CD4-positive, alpha-beta T cell (primary cell): ENCODE results near the gene SNX30. TPM values are rescaled to one million over a fixed set of nuclear protein-coding genes. Genes with fewer than 3 reads are reported as not detected.
A peak's percentile ranks its signal among the peaks of the same experiment; 100 is the strongest.

Experiments used
- ATAC-seq: fragments of 200-7000 bp; cut with Tn5 transposase; one replicate; pipeline ENCODE4 v1.10.0; 2022; ENCODE audit warnings: mild to moderate bottlenecking; ENCODE audit not compliant: poor library complexity
- CTCF ChIA-PET: fragments of 350-600 bp; sonication (Branson Sonifier 250); formaldehyde crosslinking; loops from one replicate; lab custom pipeline; 2021; ENCODE audit warnings: antibody characterized with exemption, inconsistent platforms; lab: Charles Lee
- POLR2A ChIA-PET: fragments of 350-600 bp; sonication (Branson Sonifier 250); formaldehyde crosslinking; loops from one replicate; lab custom pipeline; 2021; ENCODE audit warnings: antibody characterized with exemption, inconsistent platforms; lab: Charles Lee
- DNase-seq, 14 experiments: peaks; one replicate each; pipeline ENCODE4 v3.0.0-alpha.2; 2013 to 2020; ENCODE audit warnings: mixed read lengths in 2 of 14
- H3K27ac ChIP-seq, 2 donors: one replicate each; pipeline versions ENCODE4 v1.5.1 to v1.7.0; 2013; ENCODE audit warnings: low read length in 2 of 2, low read depth in 1 of 2, mild to moderate bottlenecking in 1 of 2
- H3K27me3 ChIP-seq, 2 experiments: 1 replicate in 1 of 2; 2 replicates in 1 of 2; pipeline versions ENCODE4 v1.6.1 to v1.7.0; 2013; ENCODE audit warnings: low read length in 2 of 2, control low read depth in 1 of 2, mild to moderate bottlenecking in 1 of 2, moderate library complexity in 1 of 2; ENCODE audit not compliant: insufficient read depth in 2 of 2, control insufficient read depth in 1 of 2
- H3K36me3 ChIP-seq: one replicate; pipeline ENCODE4 v1.6.1; 2013; ENCODE audit warnings: low read length, control low read depth; ENCODE audit not compliant: insufficient read depth
- H3K4me1 ChIP-seq: one replicate; pipeline ENCODE4 v1.6.1; 2013; ENCODE audit warnings: low read length, control low read depth; ENCODE audit not compliant: insufficient read depth
- H3K4me3 ChIP-seq: one replicate; pipeline ENCODE4 v1.5.1; 2013; ENCODE audit warnings: mild to moderate bottlenecking, low read length, moderate library complexity
- H3K9me3 ChIP-seq, 2 experiments: 1 replicate in 1 of 2; 2 replicates in 1 of 2; pipeline versions ENCODE4 v1.6.1 to v1.7.0; 2013; ENCODE audit warnings: low read length in 2 of 2, mild to moderate bottlenecking in 2 of 2, control low read depth in 1 of 2, moderate library complexity in 1 of 2; ENCODE audit not compliant: control insufficient read depth in 1 of 2, insufficient read depth in 1 of 2
- H3K27ac Mint-ChIP-seq: one replicate; pipeline ENCODE4 v1.8.0; 2020; ENCODE audit warnings: mixed read lengths
- H3K27me3 Mint-ChIP-seq: one replicate; pipeline ENCODE4 v1.8.0; 2021; ENCODE audit warnings: mixed read lengths
- H3K36me3 Mint-ChIP-seq: one replicate; pipeline ENCODE4 v1.8.0; 2021; ENCODE audit warnings: low read depth, mixed read lengths
- H3K4me1 Mint-ChIP-seq: one replicate; pipeline ENCODE4 v1.8.0; 2021; ENCODE audit warnings: low read depth, mixed read lengths
- H3K4me3 Mint-ChIP-seq: one replicate; pipeline ENCODE4 v1.8.0; 2020; ENCODE audit warnings: mild to moderate bottlenecking, mixed read lengths
- H3K9me3 Mint-ChIP-seq: one replicate; pipeline ENCODE4 v1.8.0; 2020; ENCODE audit warnings: mixed read lengths
- intact Hi-C, 2 experiments: fragments of 100-400 bp; cut with DNase I in 1 of 2; cut with micrococcal nuclease in 1 of 2; formaldehyde crosslinking; loops; one replicate each; pipeline versions ENCODE4 v1.15.1 to v1.9.0; 2023 to 2025; cut with DNase I, micrococcal nuclease
- total RNA-seq, 174 experiments: library from RNA in 2 of 174; stranded (reverse) in 2 of 174; gene quantifications; one replicate each; pipeline ENCODE4 v1.2.3 and lab custom pipeline; 2021 to 2026
- TF ChIP-seq, protein P1 (sequence below): fragments of 200-600 bp; IDR thresholded peaks from one replicate; pipeline ENCODE4 v1.8.0; 2022; ENCODE audit warnings: antibody characterized with exemption, mild to moderate bottlenecking

SNX30 gene
- total RNA-seq, 2 experiments from 2014 or later: 5.2 to 5.8 TPM

DNA sequence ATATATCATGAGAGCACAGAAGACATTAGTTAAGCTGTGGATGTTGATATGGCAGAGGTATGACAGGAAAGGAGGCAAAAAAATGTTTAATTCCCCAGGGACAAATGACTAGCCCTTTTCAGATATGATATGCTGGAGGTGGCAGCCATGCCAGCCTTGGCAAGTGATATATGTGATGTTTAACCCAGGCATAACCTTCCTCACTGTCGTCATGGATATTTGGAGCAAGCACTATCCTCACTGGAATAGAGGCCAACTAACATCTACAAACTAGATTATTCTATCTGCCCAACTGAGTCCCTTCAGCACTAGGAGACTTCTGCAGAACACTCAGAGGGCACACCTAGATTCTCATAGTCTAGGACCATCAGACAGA is 167.4 kb downstream of the SNX30 start:
- peaks cover 11% of the 10 kb centered on the region for H3K27me3 Mint-ChIP-seq

DNA sequence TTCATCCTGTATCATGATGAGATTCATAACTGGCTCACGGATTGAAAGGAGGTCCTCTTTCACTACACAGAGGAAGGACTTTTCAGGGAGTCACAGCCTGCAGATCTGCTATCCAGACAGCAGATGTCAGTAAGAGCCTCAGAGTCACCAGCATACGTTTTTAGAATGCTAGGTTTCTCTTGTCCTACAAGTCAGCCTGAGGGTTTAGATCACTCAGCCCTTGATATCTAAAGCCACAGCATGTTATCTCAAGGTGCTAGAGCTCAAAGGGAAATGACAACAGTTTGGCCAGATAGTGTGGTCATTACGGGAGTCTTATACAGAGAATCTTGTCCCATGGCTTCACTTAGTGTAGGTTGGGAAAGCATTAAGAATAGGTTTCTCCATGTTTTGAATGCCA is 171.0 kb downstream of the SNX30 start:
- Histone ChIP-seq H3K36me3 (no peaks in the 10 kb centered on the region), H3K27ac (no peak overlapping the region), H3K4me1 (no peaks in the 10 kb centered on the region), H3K4me3 (no peak overlapping the region), H3K9me3 (no peaks in the 10 kb centered on the region), H3K27me3 (peaks cover 0 to 5% of the 10 kb centered on the region in 2 experiments)
- DNase-seq (peak in 3 of 14 experiments; percentile 3 to 20 (median 11)), ATAC-seq (no peak)
- H3K4me3 Mint-ChIP-seq: no peak overlapping the region
- no peak overlapping the region for H3K27ac Mint-ChIP-seq
- no peaks in the 10 kb centered on the region for H3K36me3 Mint-ChIP-seq
- no peaks in the 10 kb centered on the region for H3K9me3 Mint-ChIP-seq
- TF ChIP-seq, protein P1, sequence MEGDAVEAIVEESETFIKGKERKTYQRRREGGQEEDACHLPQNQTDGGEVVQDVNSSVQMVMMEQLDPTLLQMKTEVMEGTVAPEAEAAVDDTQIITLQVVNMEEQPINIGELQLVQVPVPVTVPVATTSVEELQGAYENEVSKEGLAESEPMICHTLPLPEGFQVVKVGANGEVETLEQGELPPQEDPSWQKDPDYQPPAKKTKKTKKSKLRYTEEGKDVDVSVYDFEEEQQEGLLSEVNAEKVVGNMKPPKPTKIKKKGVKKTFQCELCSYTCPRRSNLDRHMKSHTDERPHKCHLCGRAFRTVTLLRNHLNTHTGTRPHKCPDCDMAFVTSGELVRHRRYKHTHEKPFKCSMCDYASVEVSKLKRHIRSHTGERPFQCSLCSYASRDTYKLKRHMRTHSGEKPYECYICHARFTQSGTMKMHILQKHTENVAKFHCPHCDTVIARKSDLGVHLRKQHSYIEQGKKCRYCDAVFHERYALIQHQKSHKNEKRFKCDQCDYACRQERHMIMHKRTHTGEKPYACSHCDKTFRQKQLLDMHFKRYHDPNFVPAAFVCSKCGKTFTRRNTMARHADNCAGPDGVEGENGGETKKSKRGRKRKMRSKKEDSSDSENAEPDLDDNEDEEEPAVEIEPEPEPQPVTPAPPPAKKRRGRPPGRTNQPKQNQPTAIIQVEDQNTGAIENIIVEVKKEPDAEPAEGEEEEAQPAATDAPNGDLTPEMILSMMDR: no peak
- ChIA-PET CTCF (no interaction called here), POLR2A (no interaction called here)
- peaks cover 24% of the 10 kb centered on the region for H3K27me3 Mint-ChIP-seq
- H3K4me1 Mint-ChIP-seq: no peaks in the 10 kb centered on the region
- intact Hi-C loops: loop anchor here in 1 of 2 experiments (10.0 kb wide), 1 partner anchor 733 kb away; no protein-coding TSS in a partner anchor

More for the DNA sequence above, 167.4 kb downstream of the SNX30 start:
- H3K9me3 Mint-ChIP-seq: no peaks in the 10 kb centered on the region
- TF ChIP-seq, protein P1: no peak
- Histone ChIP-seq H3K36me3 (no peaks in the 10 kb centered on the region), H3K27me3 (no peaks in the 10 kb centered on the region), H3K4me3 (no peak overlapping the region), H3K4me1 (no peaks in the 10 kb centered on the region), H3K27ac (no peak overlapping the region), H3K9me3 (no peaks in the 10 kb centered on the region)
- ChIA-PET CTCF (no interaction called here), POLR2A (no interaction called here)
- no peak overlapping the region for H3K27ac Mint-ChIP-seq
- ATAC-seq (no peak), DNase-seq (no peak)
- no peak overlapping the region for H3K4me3 Mint-ChIP-seq
- intact Hi-C loops: no loop called here
- H3K4me1 Mint-ChIP-seq: no peaks in the 10 kb centered on the region
- no peaks in the 10 kb centered on the region for H3K36me3 Mint-ChIP-seq

Other genes with a start within 250 kb of the SNX30 start
- 1 to 10 TPM; 7.8 to 9.1 TPM for gene INIP, start 32.6 kb upstream of the SNX30 start, total RNA-seq
- not detected for gene SLC46A2, start 140.1 kb downstream of the SNX30 start, total RNA-seq